ENCODE measurements around the gene ELMO1.

The ELMO1 gene

GRCh38 chr7:37351716-37352115, 96.9 kb downstream of the ELMO1 start:
- Histone ChIP-seq H3K27me3 (ENCODE audit: control insufficient read depth, insufficient read depth, low read length) (no peaks in the 10 kb centered on the region), H3K4me1 (ENCODE audit: control insufficient read depth, insufficient read depth, low read length) (0 out of 2 replicates have a peak, but pooled peaks cover 3% of the 10 kb centered on the region), H3K36me3 (ENCODE audit: control insufficient read depth, insufficient read depth, low read length) (no peaks in the 10 kb centered on the region), H3K9me3 (ENCODE audit: control insufficient read depth, insufficient read depth, low read length) (no peaks in the 10 kb centered on the region), H3K27ac (ENCODE audit: low read length) (no peak overlapping the region), H3K4me3 (ENCODE audit: low read length) (no peak overlapping the region)
- no peak for DNase-seq (ENCODE audit: low read depth, low spot score)
- WGBS (ENCODE audit: insufficient coverage, insufficient read length): no CpG with 5 or more reads among the region's 4 CpGs

- no CpG with 5 or more reads among the region's 8 CpGs for WGBS (ENCODE audit: insufficient coverage, insufficient read length)
- 0 out of 2 replicates have a peak, but pooled peaks cover 3% of the 10 kb centered on the region for H3K4me1 ChIP-seq (ENCODE audit: control insufficient read depth, insufficient read depth, low read length)
These were observed 98.6 kb downstream of the ELMO1 start for GRCh38 chr7:37349979-37350590.

GRCh38 chr7:37348982-37349381, 99.7 kb downstream of the ELMO1 start:
- WGBS (ENCODE audit: insufficient coverage, insufficient read length): no CpG with 5 or more reads among the region's 4 CpGs
- Histone ChIP-seq H3K4me1 (ENCODE audit: control insufficient read depth, insufficient read depth, low read length) (no peaks in the 10 kb centered on the region), H3K4me3 (ENCODE audit: low read length) (no peak overlapping the region), H3K27me3 (ENCODE audit: control insufficient read depth, insufficient read depth, low read length) (no peaks in the 10 kb centered on the region), H3K27ac (ENCODE audit: low read length) (no peak overlapping the region), H3K36me3 (ENCODE audit: control insufficient read depth, insufficient read depth, low read length) (no peaks in the 10 kb centered on the region), H3K9me3 (ENCODE audit: control insufficient read depth, insufficient read depth, low read length) (no peaks in the 10 kb centered on the region)
- DNase-seq (ENCODE audit: low read depth, low spot score): no peak

More at GRCh38 chr7:37349979-37350590, 98.6 kb downstream of the ELMO1 start:
- H3K27ac ChIP-seq (ENCODE audit: low read length): no peak overlapping the region
- no peaks in the 10 kb centered on the region for H3K9me3 ChIP-seq (ENCODE audit: control insufficient read depth, insufficient read depth, low read length)
- no peaks in the 10 kb centered on the region for H3K36me3 ChIP-seq (ENCODE audit: control insufficient read depth, insufficient read depth, low read length)
- no peaks in the 10 kb centered on the region for H3K27me3 ChIP-seq (ENCODE audit: control insufficient read depth, insufficient read depth, low read length)
- no peak overlapping the region for H3K4me3 ChIP-seq (ENCODE audit: low read length)
- DNase-seq (ENCODE audit: low read depth, low spot score): no peak

- no peak for DNase-seq (ENCODE audit: low read depth, low spot score)
- Histone ChIP-seq H3K9me3 (ENCODE audit: control insufficient read depth, insufficient read depth, low read length) (no peaks in the 10 kb centered on the region), H3K4me1 (ENCODE audit: control insufficient read depth, insufficient read depth, low read length) (no peaks in the 10 kb centered on the region), H3K4me3 (ENCODE audit: low read length) (no peak overlapping the region), H3K27me3 (ENCODE audit: control insufficient read depth, insufficient read depth, low read length) (no peaks in the 10 kb centered on the region), H3K27ac (ENCODE audit: low read length) (no peak overlapping the region), H3K36me3 (ENCODE audit: control insufficient read depth, insufficient read depth, low read length) (no peaks in the 10 kb centered on the region)
- whole genome bisulfite sequencing (ENCODE audit: insufficient coverage, insufficient read length): no CpG with 5 or more reads among the region's 3 CpGs
These were observed 101.9 kb downstream of the ELMO1 start for GRCh38 chr7:37346761-37347160.

- Histone ChIP-seq H3K4me3 (ENCODE audit: low read length) (no peak overlapping the region), H3K27me3 (ENCODE audit: control insufficient read depth, insufficient read depth, low read length) (no peaks in the 10 kb centered on the region), H3K4me1 (ENCODE audit: control insufficient read depth, insufficient read depth, low read length) (no peaks in the 10 kb centered on the region), H3K36me3 (ENCODE audit: control insufficient read depth, insufficient read depth, low read length) (no peaks in the 10 kb centered on the region), H3K27ac (ENCODE audit: low read length) (no peak overlapping the region), H3K9me3 (ENCODE audit: control insufficient read depth, insufficient read depth, low read length) (no peaks in the 10 kb centered on the region)
- WGBS (ENCODE audit: insufficient coverage, insufficient read length): no CpG with 5 or more reads among the region's 9 CpGs
- no peak for DNase-seq (ENCODE audit: low read depth, low spot score)
These were observed 103.6 kb downstream of the ELMO1 start for GRCh38 chr7:37344886-37345579.

GRCh38 chr7:37342688-37343471, 105.8 kb downstream of the ELMO1 start:
- DNase-seq (ENCODE audit: low read depth, low spot score): no peak
- Histone ChIP-seq H3K4me3 (ENCODE audit: low read length) (no peak overlapping the region), H3K4me1 (ENCODE audit: control insufficient read depth, insufficient read depth, low read length) (no peaks in the 10 kb centered on the region), H3K27ac (ENCODE audit: low read length) (no peak overlapping the region), H3K36me3 (ENCODE audit: control insufficient read depth, insufficient read depth, low read length) (no peaks in the 10 kb centered on the region), H3K9me3 (ENCODE audit: control insufficient read depth, insufficient read depth, low read length) (no peaks in the 10 kb centered on the region), H3K27me3 (ENCODE audit: control insufficient read depth, insufficient read depth, low read length) (0 out of 2 replicates have a peak, but pooled peaks cover 1% of the 10 kb centered on the region)
- no CpG with 5 or more reads among the region's 16 CpGs for WGBS (ENCODE audit: insufficient coverage, insufficient read length)

- Histone ChIP-seq H3K27ac (ENCODE audit: low read length) (no peak overlapping the region), H3K4me3 (ENCODE audit: low read length) (no peak overlapping the region), H3K27me3 (ENCODE audit: control insufficient read depth, insufficient read depth, low read length) (0 out of 2 replicates have a peak, but pooled peaks cover 1% of the 10 kb centered on the region), H3K4me1 (ENCODE audit: control insufficient read depth, insufficient read depth, low read length) (no peaks in the 10 kb centered on the region), H3K9me3 (ENCODE audit: control insufficient read depth, insufficient read depth, low read length) (no peaks in the 10 kb centered on the region), H3K36me3 (ENCODE audit: control insufficient read depth, insufficient read depth, low read length) (no peaks in the 10 kb centered on the region)
- DNase-seq (ENCODE audit: low read depth, low spot score): no peak
- WGBS (ENCODE audit: insufficient coverage, insufficient read length): no CpG with 5 or more reads among the region's 8 CpGs
These were observed 106.4 kb downstream of the ELMO1 start for GRCh38 chr7:37342176-37342687.

GRCh38 chr7:37341033-37341630, 107.5 kb downstream of the ELMO1 start:
- no peak overlapping the region for H3K4me3 ChIP-seq (ENCODE audit: low read length)
- WGBS (ENCODE audit: insufficient coverage, insufficient read length): no CpG with 5 or more reads among the region's 6 CpGs
- no peaks in the 10 kb centered on the region for H3K4me1 ChIP-seq (ENCODE audit: control insufficient read depth, insufficient read depth, low read length)
- 0 out of 2 replicates have a peak, but pooled peaks cover 1% of the 10 kb centered on the region for H3K27me3 ChIP-seq (ENCODE audit: control insufficient read depth, insufficient read depth, low read length)
- H3K9me3 ChIP-seq (ENCODE audit: control insufficient read depth, insufficient read depth, low read length): no peaks in the 10 kb centered on the region
- H3K36me3 ChIP-seq (ENCODE audit: control insufficient read depth, insufficient read depth, low read length): no peaks in the 10 kb centered on the region
- DNase-seq (ENCODE audit: low read depth, low spot score): no peak
- H3K27ac ChIP-seq (ENCODE audit: low read length): no peak overlapping the region

GRCh38 chr7:37338966-37339365, 109.7 kb downstream of the ELMO1 start:
- no peak overlapping the region for H3K4me3 ChIP-seq (ENCODE audit: low read length)
- H3K27me3 ChIP-seq (ENCODE audit: control insufficient read depth, insufficient read depth, low read length): 0 out of 2 replicates have a peak, but pooled peaks cover 1% of the 10 kb centered on the region

GRCh38 chr7:37337522-37337921, 111.1 kb downstream of the ELMO1 start:
- H3K9me3 ChIP-seq (ENCODE audit: control insufficient read depth, insufficient read depth, low read length): no peaks in the 10 kb centered on the region
- H3K27ac ChIP-seq (ENCODE audit: low read length): no peak overlapping the region
- H3K4me1 ChIP-seq (ENCODE audit: control insufficient read depth, insufficient read depth, low read length): no peaks in the 10 kb centered on the region
- no peaks in the 10 kb centered on the region for H3K36me3 ChIP-seq (ENCODE audit: control insufficient read depth, insufficient read depth, low read length)
- DNase-seq (ENCODE audit: low read depth, low spot score): no peak
- WGBS (ENCODE audit: insufficient coverage, insufficient read length): no CpG with 5 or more reads among the region's 1 CpG
- 0 out of 2 replicates have a peak, but pooled peaks cover 1% of the 10 kb centered on the region for H3K27me3 ChIP-seq (ENCODE audit: control insufficient read depth, insufficient read depth, low read length)
- H3K4me3 ChIP-seq (ENCODE audit: low read length): no peak overlapping the region

More at GRCh38 chr7:37338966-37339365, 109.7 kb downstream of the ELMO1 start:
- H3K36me3 ChIP-seq (ENCODE audit: control insufficient read depth, insufficient read depth, low read length): no peaks in the 10 kb centered on the region
- no peak for DNase-seq (ENCODE audit: low read depth, low spot score)
- whole genome bisulfite sequencing (ENCODE audit: insufficient coverage, insufficient read length): no CpG with 5 or more reads among the region's 1 CpG
- no peak overlapping the region for H3K27ac ChIP-seq (ENCODE audit: low read length)
- H3K9me3 ChIP-seq (ENCODE audit: control insufficient read depth, insufficient read depth, low read length): no peaks in the 10 kb centered on the region
- H3K4me1 ChIP-seq (ENCODE audit: control insufficient read depth, insufficient read depth, low read length): no peaks in the 10 kb centered on the region

Measured in iPS DF 6.9 (cell line).